Osteocyte (in vitro differentiated cells): ENCODE results near the gene MAP3K2. TPM values are rescaled to one million over a fixed set of nuclear protein-coding genes. Genes with fewer than 3 reads are reported as not detected.

Source experiments
- DNase-seq: peaks from one replicate; pipeline ENCODE4 v3.0.0; 2021; ENCODE audit warnings: mixed read lengths; ENCODE audit not compliant: unreplicated experiment; ENCODE audit errors: extremely low spot score
- H3K27ac Mint-ChIP-seq: one replicate; pipeline ENCODE4 v1.8.0; 2021; ENCODE audit warnings: mild to moderate bottlenecking, mixed read lengths; ENCODE audit not compliant: unreplicated experiment
- H3K27me3 Mint-ChIP-seq: one replicate; pipeline ENCODE4 v1.8.0; 2021; ENCODE audit warnings: mixed read lengths; ENCODE audit not compliant: unreplicated experiment
- H3K36me3 Mint-ChIP-seq: one replicate; pipeline ENCODE4 v1.8.0; 2021; ENCODE audit warnings: mixed read lengths; ENCODE audit not compliant: unreplicated experiment
- H3K4me1 Mint-ChIP-seq: one replicate; pipeline ENCODE4 v1.8.0; 2021; ENCODE audit warnings: mixed read lengths; ENCODE audit not compliant: unreplicated experiment
- H3K4me3 Mint-ChIP-seq: one replicate; pipeline ENCODE4 v1.8.0; 2021; ENCODE audit warnings: mild to moderate bottlenecking, moderate library complexity, mixed read lengths; ENCODE audit not compliant: unreplicated experiment
- H3K9me3 Mint-ChIP-seq: one replicate; pipeline ENCODE4 v1.8.0; 2021; ENCODE audit warnings: mixed read lengths; ENCODE audit not compliant: unreplicated experiment
- total RNA-seq: library from RNA; stranded (reverse); gene quantifications from 2 replicates; pipeline ENCODE4 v1.2.1, GENCODE V29; 2021
- TF ChIP-seq, protein P1 (sequence below): fragments of 200-600 bp; sonication (generic); IDR thresholded peaks from 2 replicates; pipeline ENCODE4 v1.5.0; 2021; ENCODE audit warnings: antibody characterized with exemption, mild to moderate bottlenecking, moderate library complexity

Gene MAP3K2
- total RNA-seq, 1 donor from 2014 or later: 60.9 TPM

DNA sequence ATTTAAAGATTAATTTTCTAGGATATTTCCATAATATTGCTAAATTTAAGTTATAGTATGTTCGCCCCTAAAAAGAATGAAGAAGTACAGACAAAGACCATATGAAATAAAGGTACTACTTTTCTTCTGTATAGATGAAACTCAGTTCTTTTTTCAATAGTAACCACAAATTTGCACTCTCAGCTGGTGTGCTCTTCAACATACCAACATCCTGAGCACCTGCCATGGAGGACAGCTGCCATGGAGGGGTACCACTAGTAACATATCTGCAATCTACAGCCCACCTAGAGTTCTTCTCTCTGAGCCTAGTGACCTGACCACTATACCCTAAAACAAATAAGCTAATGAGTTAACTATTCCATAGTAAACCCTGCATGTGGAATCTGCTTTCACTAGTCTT, 57.0 kb downstream of the MAP3K2 start:
- TF ChIP-seq, protein P1, sequence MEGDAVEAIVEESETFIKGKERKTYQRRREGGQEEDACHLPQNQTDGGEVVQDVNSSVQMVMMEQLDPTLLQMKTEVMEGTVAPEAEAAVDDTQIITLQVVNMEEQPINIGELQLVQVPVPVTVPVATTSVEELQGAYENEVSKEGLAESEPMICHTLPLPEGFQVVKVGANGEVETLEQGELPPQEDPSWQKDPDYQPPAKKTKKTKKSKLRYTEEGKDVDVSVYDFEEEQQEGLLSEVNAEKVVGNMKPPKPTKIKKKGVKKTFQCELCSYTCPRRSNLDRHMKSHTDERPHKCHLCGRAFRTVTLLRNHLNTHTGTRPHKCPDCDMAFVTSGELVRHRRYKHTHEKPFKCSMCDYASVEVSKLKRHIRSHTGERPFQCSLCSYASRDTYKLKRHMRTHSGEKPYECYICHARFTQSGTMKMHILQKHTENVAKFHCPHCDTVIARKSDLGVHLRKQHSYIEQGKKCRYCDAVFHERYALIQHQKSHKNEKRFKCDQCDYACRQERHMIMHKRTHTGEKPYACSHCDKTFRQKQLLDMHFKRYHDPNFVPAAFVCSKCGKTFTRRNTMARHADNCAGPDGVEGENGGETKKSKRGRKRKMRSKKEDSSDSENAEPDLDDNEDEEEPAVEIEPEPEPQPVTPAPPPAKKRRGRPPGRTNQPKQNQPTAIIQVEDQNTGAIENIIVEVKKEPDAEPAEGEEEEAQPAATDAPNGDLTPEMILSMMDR: no peak
- no peaks in the 10 kb centered on the region for H3K4me1 Mint-ChIP-seq
- no peak for DNase-seq
- no peak overlapping the region for H3K27ac Mint-ChIP-seq
- no peak overlapping the region for H3K4me3 Mint-ChIP-seq
- no peaks in the 10 kb centered on the region for H3K9me3 Mint-ChIP-seq
- H3K36me3 Mint-ChIP-seq: peaks cover 33% of the 10 kb centered on the region
- no peaks in the 10 kb centered on the region for H3K27me3 Mint-ChIP-seq

DNA sequence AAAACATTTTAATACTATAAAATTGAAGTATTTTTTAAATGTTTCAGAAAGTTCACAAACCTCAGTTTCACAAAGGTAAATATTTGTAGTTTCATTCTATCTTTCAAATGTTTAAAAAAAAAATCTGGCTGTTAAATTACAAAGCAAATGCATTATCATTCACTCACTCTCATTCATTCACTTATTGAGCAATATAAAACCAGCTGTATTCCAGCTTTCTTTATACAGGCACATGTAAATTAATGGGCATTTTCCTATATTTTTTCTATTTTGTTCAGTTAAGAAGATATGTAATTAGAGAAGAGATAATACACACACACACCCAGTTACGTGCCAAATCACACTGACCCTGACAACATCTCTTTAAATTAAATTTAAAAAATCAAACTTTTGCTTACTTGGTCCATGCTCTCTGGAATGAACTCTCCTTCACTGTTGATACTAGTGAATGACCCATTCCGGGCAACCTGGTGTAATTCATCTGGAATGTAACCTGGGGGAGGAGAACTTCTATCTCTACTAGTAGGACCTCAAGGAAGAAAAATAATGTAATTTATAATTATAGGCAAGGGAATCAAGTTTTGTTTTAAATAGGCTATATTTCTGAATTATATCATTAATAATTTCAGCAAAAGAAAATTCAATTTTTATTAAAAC, 61.4 kb downstream of the MAP3K2 start:
- Mint-ChIP-seq H3K27me3 (no peaks in the 10 kb centered on the region), H3K4me1 (no peaks in the 10 kb centered on the region), H3K36me3 (peaks cover 17% of the 10 kb centered on the region), H3K27ac (no peak overlapping the region), H3K4me3 (no peak overlapping the region), H3K9me3 (no peaks in the 10 kb centered on the region)
- TF ChIP-seq, protein P1: no peak
- no peak for DNase-seq

DNA sequence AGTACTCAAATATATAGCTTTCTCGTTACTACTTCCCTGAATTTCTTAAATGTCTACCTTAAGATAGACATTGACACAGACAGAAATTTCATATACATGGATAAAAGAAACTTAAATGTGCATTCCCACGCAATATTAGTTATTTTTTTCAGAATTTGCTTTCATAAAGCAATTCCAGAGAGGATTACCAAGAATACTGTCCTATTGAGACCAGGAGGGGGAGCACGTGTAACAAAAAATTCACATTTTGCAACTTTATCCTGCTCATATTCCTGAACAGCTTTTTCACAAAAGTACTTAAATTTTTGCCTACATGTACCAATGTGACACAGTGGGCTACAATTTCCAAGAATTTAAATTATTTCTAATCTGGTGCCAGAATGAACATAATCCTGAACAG, 63.1 kb downstream of the MAP3K2 start:
- TF ChIP-seq, protein P1: peak; percentile 81
- Mint-ChIP-seq H3K4me3 (no peak overlapping the region), H3K9me3 (peaks cover 9% of the 10 kb centered on the region), H3K27me3 (no peaks in the 10 kb centered on the region), H3K27ac (no peak overlapping the region), H3K4me1 (no peaks in the 10 kb centered on the region), H3K36me3 (peaks cover 30% of the 10 kb centered on the region)
- no peak for DNase-seq

DNA sequence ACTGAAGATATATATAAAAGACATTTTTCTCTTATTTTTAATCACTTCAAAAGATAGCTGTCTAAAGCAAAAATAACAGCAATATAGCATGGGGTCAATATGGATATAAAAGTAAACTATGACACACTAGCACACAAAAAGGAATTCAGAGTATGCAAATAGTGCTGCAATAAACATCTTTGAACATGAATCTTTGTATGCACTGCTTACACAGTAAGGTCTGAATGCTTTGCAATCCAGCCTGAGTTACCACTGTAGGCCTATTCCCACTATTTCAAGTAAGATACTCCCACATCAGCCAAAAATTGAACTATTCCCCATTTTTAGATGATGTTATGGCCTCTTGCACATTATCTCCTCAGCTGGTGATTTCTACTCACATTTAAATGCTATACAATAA, 66.5 kb downstream of the MAP3K2 start:
- TF ChIP-seq, protein P1: no peak
- no peaks in the 10 kb centered on the region for H3K27me3 Mint-ChIP-seq
- H3K4me3 Mint-ChIP-seq: no peak overlapping the region
- no peak overlapping the region for H3K27ac Mint-ChIP-seq
- DNase-seq: no peak
- no peaks in the 10 kb centered on the region for H3K4me1 Mint-ChIP-seq
- peaks cover 9% of the 10 kb centered on the region for H3K9me3 Mint-ChIP-seq
- H3K36me3 Mint-ChIP-seq: peaks cover 38% of the 10 kb centered on the region

DNA sequence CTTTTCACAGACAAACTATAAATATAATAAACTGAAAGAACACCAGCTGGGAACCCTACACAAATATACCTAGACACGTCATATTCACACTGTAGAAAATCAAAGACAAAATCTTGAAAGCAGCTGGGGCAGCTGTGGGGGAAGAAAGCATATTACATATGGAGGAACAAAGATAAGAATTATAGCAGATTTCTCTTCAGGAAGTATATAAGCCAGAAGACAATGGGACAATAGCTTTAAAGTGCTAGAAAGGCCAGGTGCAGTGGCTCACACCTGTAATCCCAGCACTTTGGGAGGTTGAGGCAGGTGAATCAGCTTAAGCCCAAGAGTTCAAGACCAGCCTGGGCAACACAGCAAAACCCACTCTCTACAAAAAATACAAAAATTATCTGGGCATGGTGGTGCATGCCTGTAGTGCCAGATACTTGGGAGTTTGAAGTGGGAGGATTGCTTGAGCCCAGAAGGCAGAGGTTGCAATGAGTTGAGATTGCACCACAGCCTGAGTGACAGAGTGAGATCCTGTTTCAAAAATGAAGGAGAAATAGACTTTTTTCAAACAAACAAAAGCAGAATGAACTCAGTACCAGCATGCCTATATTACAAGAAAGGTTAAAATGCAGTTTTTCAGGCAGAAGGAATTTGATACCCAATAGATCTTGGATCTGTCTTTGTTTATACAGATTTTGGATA, 67.0 kb downstream of the MAP3K2 start:
- Mint-ChIP-seq H3K27ac (no peak overlapping the region), H3K9me3 (peaks cover 9% of the 10 kb centered on the region), H3K4me1 (no peaks in the 10 kb centered on the region), H3K27me3 (no peaks in the 10 kb centered on the region), H3K4me3 (no peak overlapping the region), H3K36me3 (peaks cover 37% of the 10 kb centered on the region)
- TF ChIP-seq, protein P1: no peak
- DNase-seq: no peak
